Stimulated activated CD8-positive, alpha-beta memory T cell treated with anti-CD3 and anti-CD28 coated beads, Interleukin-7, amount 100 ng/mL, for 24 hours (primary cell): ENCODE results near the gene EXOSC7.

Experiments
- DNase-seq: peaks from one replicate; pipeline ENCODE4 v3.0.0-alpha.2; 2020; ENCODE audit warnings: low read depth

The EXOSC7 gene

DNA sequence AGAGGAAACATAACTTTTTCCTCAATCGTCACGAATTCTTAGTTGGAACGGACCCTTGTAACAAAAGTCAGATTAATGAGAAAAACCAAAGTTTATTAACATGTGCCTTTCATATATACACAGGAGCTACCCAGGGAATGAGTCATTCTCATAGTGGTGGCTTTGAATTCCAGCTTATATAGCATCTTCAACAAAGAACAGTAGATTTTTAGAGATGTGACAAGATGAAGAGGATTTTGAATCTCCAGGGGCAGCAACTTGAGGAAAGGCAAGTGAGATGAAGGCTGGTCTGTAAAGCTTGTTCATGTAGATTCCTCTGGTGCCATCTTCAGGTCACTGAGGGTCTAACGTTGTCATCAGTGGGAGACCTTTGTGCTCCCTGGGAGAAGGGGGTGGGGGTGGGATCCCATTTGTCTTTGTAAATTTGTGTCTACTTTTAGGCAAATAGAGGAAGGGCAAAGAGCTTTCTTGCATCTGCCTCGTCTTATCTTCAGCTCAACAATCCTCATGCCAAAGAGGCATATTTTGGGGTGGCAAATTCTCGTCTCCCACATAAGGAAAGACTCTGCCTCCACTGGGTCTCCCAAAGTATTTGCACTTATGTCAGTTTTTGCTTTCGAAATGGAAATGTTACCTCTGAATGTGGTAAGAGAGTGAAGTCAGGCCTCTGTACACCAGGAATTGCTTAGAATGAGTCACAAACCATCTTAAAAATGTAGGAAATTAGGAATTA, 79.5 kb downstream of the EXOSC7 start:
- no peak for DNase-seq

GRCh38 chr3:45056608-45057301, 80.7 kb downstream of the EXOSC7 start:
- no peak for DNase-seq

GRCh38 chr3:45057557-45057956, 81.5 kb downstream of the EXOSC7 start:
- no peak for DNase-seq

DNA sequence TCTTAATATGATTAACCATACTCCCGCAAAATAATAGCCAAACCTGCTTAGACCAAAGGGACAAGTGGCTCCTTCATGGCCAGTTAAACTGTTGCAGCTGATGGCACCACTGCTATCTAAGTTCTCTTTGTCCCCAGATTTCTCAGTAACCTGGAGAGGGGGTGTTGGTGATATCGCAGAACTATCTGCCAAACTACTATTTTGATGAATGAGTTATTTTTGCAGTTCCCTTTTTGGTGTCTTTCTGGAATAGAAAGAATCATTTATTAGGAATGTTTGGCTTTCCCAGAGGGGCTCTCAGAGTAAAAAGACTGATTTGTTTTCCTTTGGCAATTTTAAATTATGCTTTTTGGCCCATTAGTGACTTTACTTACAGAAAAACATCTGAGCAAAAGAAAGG, 83.1 kb downstream of the EXOSC7 start:
- no peak for DNase-seq

DNA sequence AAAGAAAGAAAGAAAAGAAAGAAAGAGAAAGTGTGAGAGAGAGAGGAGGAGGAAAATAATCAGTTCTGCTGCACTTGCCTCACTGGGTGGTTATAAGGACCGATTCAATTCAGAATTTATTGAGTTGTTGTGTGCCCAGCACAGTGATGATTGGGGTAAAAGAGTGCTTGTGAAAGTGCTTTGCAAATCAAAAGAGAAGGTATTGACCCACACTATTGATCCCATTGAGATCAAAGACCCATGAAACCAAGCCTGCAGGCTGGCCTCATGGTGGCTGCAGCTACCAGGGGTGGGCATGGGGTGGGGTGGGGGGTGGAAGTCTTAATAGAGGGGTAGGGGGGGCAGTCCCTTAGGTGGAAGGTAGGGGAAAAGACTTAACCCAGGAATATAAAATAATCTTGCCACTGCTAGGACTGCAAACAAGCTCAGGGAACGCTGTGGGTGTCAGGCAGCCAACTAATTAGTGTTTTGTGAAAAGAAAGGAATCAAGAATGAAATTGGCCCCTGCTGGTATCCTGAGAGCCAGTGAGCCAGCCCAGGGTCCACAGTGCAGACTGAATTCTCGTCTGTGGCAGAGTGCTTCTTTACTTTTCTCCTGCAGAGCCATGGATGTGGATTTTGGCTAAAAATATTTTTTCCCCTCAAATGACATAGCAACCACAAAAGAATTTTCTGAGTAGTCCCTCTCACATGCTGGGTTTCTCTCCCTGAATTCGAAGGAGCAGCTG, 84.3 kb downstream of the EXOSC7 start:
- no peak for DNase-seq
